Measurements from ENCODE around the gene NSD2.

Gene NSD2

GRCh38 chr4:1964971-1965370 lies 93.8 kb downstream of the NSD2 start:
- no peak for DNase-seq (ENCODE audit: extremely low spot score)
- TF ChIP-seq LEF1 (IDR thresholded peaks at IDR 0.05; ENCODE audit: borderline replicate concordance) (no peak), FOXM1 (IDR thresholded peaks at IDR 0.05; ENCODE audit: borderline replicate concordance) (no peak), L3MBTL2 (conservative IDR thresholded peaks at IDR 0.05) (no peak), ZNF384 (IDR thresholded peaks at IDR 0.05) (no peak), SP1 (IDR thresholded peaks at IDR 0.05) (no peak), FOXK2 (IDR thresholded peaks at IDR 0.05) (no peak), BHLHE40 (IDR thresholded peaks at IDR 0.05; ENCODE audit: borderline replicate concordance) (no peak), TARDBP (IDR thresholded peaks at IDR 0.05) (no peak), HDGF (IDR thresholded peaks at IDR 0.05; ENCODE audit: borderline replicate concordance) (no peak), PKNOX1 (IDR thresholded peaks at IDR 0.05) (no peak), ELF4 (IDR thresholded peaks at IDR 0.05) (no peak), FOXA1 (IDR thresholded peaks at IDR 0.05) (no peak), ARNT (IDR thresholded peaks at IDR 0.05) (no peak), SUZ12 (IDR thresholded peaks at IDR 0.05) (no peak), NFRKB (IDR thresholded peaks at IDR 0.05) (no peak), CTBP1 (IDR thresholded peaks at IDR 0.05; ENCODE audit: borderline replicate concordance) (no peak)
- ChIA-PET POLR2A (no interaction called here), CTCF (no interaction called here)

- no peak for DNase-seq (ENCODE audit: extremely low spot score)
- CTCF ChIA-PET: no interaction called here
- TF ChIP-seq CTBP1 (IDR thresholded peaks at IDR 0.05; ENCODE audit: borderline replicate concordance) (no peak), FOXM1 (IDR thresholded peaks at IDR 0.05; ENCODE audit: borderline replicate concordance) (no peak), HDGF (IDR thresholded peaks at IDR 0.05; ENCODE audit: borderline replicate concordance) (no peak), ARNT (IDR thresholded peaks at IDR 0.05) (no peak), SUZ12 (IDR thresholded peaks at IDR 0.05) (no peak), TARDBP (IDR thresholded peaks at IDR 0.05) (no peak), FOXA1 (IDR thresholded peaks at IDR 0.05) (no peak)
- POLR2A ChIA-PET: no interaction called here
These were observed 96.4 kb downstream of the NSD2 start for GRCh38 chr4:1967512-1968149.

DNA sequence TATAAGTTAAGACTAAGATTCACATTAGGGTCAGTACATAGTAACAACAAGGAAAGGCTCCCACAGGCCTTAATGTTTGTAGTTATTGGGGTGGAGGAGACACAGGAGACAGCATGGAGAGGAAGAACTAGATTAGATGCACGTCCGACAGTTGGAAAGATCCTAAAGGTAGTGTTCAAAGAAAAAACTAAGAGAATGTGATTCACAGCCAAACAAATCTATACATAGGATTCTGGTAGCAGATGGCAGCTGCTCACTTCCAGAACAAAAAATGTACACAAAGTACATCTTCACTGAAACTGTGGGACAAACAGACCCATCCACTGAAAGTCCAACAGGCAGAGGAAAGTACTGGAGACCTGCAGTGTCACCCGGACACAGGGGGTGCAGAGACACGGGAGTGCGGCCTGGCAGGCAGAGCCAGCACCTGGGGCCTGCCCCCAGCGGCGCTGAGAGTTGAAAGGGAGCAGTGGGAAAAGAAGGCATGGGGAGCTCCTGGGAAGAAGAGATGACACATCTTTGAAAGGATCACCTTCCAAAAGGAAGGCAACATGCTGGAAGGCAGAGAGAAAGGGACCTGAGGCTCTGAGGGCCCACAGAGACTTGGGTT lies 97.6 kb downstream of the NSD2 start:
- no peak for TF ChIP-seq TARDBP (IDR thresholded peaks at IDR 0.05)
- no peak for TF ChIP-seq SP1 (IDR thresholded peaks at IDR 0.05)
- no peak for TF ChIP-seq ZNF384 (IDR thresholded peaks at IDR 0.05)
- no peak for TF ChIP-seq FOXA1 (IDR thresholded peaks at IDR 0.05)
- no peak for TF ChIP-seq NFRKB (IDR thresholded peaks at IDR 0.05)
- TF ChIP-seq FOXM1 (IDR thresholded peaks at IDR 0.05; ENCODE audit: borderline replicate concordance): no peak
- no peak for TF ChIP-seq L3MBTL2 (conservative IDR thresholded peaks at IDR 0.05)
- TF ChIP-seq LEF1 (IDR thresholded peaks at IDR 0.05; ENCODE audit: borderline replicate concordance): no peak
- TF ChIP-seq BHLHE40 (IDR thresholded peaks at IDR 0.05; ENCODE audit: borderline replicate concordance): no peak
- ChIA-PET POLR2A (no interaction called here), CTCF (no interaction called here)
- DNase-seq (ENCODE audit: extremely low spot score): no peak

GRCh38 chr4:1969928-1970723 lies 98.9 kb downstream of the NSD2 start:
- no peak for DNase-seq (ENCODE audit: extremely low spot score)
- POLR2A ChIA-PET: no interaction called here
- CTCF ChIA-PET: no interaction called here
- no peak for TF ChIP-seq FOXA1 (IDR thresholded peaks at IDR 0.05)
- no peak for TF ChIP-seq SUZ12 (IDR thresholded peaks at IDR 0.05)
- TF ChIP-seq L3MBTL2 (conservative IDR thresholded peaks at IDR 0.05): no peak
- no peak for TF ChIP-seq NFRKB (IDR thresholded peaks at IDR 0.05)
- TF ChIP-seq HDGF (IDR thresholded peaks at IDR 0.05; ENCODE audit: borderline replicate concordance): no peak
- no peak for TF ChIP-seq ARNT (IDR thresholded peaks at IDR 0.05)
- no peak for TF ChIP-seq SP1 (IDR thresholded peaks at IDR 0.05)
- no peak for TF ChIP-seq FOXM1 (IDR thresholded peaks at IDR 0.05; ENCODE audit: borderline replicate concordance)
- no peak for TF ChIP-seq ZNF384 (IDR thresholded peaks at IDR 0.05)
- no peak for TF ChIP-seq BHLHE40 (IDR thresholded peaks at IDR 0.05; ENCODE audit: borderline replicate concordance)
- no peak for TF ChIP-seq CTBP1 (IDR thresholded peaks at IDR 0.05; ENCODE audit: borderline replicate concordance)
- no peak for TF ChIP-seq TARDBP (IDR thresholded peaks at IDR 0.05)
- no peak for TF ChIP-seq ELF4 (IDR thresholded peaks at IDR 0.05)
- TF ChIP-seq PKNOX1 (IDR thresholded peaks at IDR 0.05): no peak
- TF ChIP-seq FOXK2 (IDR thresholded peaks at IDR 0.05): no peak
- TF ChIP-seq LEF1 (IDR thresholded peaks at IDR 0.05; ENCODE audit: borderline replicate concordance): no peak

DNA sequence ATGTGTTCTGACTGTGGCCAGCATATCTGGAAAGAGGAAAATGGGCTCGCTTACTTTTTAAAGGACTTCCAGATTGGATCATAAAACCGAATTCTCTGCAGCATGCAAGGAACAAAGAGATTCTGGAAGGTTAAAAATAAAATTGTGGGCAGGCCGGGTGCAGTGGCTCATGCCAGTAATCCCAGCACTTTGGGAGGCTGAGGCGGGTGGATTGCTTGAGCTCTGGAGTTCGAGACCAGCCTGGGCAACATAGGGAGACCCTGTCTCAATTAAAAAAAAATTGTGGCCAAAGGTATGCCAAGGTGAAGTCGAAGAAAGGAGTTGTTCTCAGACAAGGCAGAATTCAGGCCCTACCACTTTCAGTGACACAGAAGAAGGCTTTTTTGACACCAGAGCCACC lies 99.7 kb downstream of the NSD2 start:
- POLR2A ChIA-PET: no interaction called here
- CTCF ChIA-PET: no interaction called here

GRCh38 chr4:1971456-1972200 lies 100.4 kb downstream of the NSD2 start:
- CTCF ChIA-PET: no interaction called here
- TF ChIP-seq SP1 (IDR thresholded peaks at IDR 0.05): no peak
- TF ChIP-seq FOXA1 (IDR thresholded peaks at IDR 0.05): no peak
- TF ChIP-seq HDGF (IDR thresholded peaks at IDR 0.05; ENCODE audit: borderline replicate concordance): no peak
- TF ChIP-seq LEF1 (IDR thresholded peaks at IDR 0.05; ENCODE audit: borderline replicate concordance): no peak
- no peak for TF ChIP-seq ELF4 (IDR thresholded peaks at IDR 0.05)
- TF ChIP-seq NFRKB (IDR thresholded peaks at IDR 0.05): no peak
- TF ChIP-seq ZNF384 (IDR thresholded peaks at IDR 0.05): no peak
- TF ChIP-seq BHLHE40 (IDR thresholded peaks at IDR 0.05; ENCODE audit: borderline replicate concordance): no peak
- no peak for TF ChIP-seq SUZ12 (IDR thresholded peaks at IDR 0.05)
- no peak for TF ChIP-seq PKNOX1 (IDR thresholded peaks at IDR 0.05)
- TF ChIP-seq FOXK2 (IDR thresholded peaks at IDR 0.05): no peak
- TF ChIP-seq ARNT (IDR thresholded peaks at IDR 0.05): no peak
- no peak for TF ChIP-seq CTBP1 (IDR thresholded peaks at IDR 0.05; ENCODE audit: borderline replicate concordance)
- TF ChIP-seq FOXM1 (IDR thresholded peaks at IDR 0.05; ENCODE audit: borderline replicate concordance): no peak
- TF ChIP-seq L3MBTL2 (conservative IDR thresholded peaks at IDR 0.05): no peak
- no peak for TF ChIP-seq TARDBP (IDR thresholded peaks at IDR 0.05)
- POLR2A ChIA-PET: no interaction called here
- DNase-seq (ENCODE audit: extremely low spot score): no peak

More for the DNA sequence above, 99.7 kb downstream of the NSD2 start:
- TF ChIP-seq FOXA1 (IDR thresholded peaks at IDR 0.05) (no peak), LEF1 (IDR thresholded peaks at IDR 0.05; ENCODE audit: borderline replicate concordance) (no peak)
- no peak for DNase-seq (ENCODE audit: extremely low spot score)
